ENCODE data around the gene ALDH2. TPM values are rescaled to one million over a fixed set of nuclear protein-coding genes. Genes with fewer than 3 reads are reported as not detected.
"Not testable (repeated sequence)": the region's sequence is repeated elsewhere in the genome, so short reads cannot be mapped to it uniquely, and the experiment has no call there.

The ALDH2 gene
- total RNA-seq, 1 donor from 2014 or later, result 75.3 TPM

- intact Hi-C loops (cut with DNase I), result no loop called here
- no peak for ATAC-seq
- DNase-seq (ENCODE audit: low spot score), result no peak
Observed at GRCh38 chr12:111819191-111820158, 52.7 kb downstream of the ALDH2 start.

DNA sequence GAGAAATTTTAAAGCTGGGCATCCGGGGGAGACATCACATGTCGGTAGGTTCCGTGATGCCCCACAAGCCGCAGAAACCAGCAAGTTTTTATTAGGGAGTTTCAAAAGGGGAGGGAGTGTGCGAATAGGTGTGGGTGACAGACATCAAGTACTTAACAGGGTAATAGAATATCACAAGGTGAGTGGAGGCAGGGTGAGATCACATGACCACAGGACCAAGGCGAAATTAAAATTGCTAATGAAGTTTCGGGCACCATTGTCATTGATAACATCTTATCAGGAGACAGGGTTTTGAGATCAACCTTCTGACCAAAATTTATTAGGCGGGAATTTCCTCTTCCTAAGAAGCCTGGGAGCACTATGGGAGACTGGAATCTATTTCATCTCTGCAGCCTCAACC, 54.1 kb downstream of the ALDH2 start:
- intact Hi-C loops (cut with DNase I); ATAC-seq; DNase-seq (ENCODE audit: low spot score): not testable (repeated sequence)

DNA sequence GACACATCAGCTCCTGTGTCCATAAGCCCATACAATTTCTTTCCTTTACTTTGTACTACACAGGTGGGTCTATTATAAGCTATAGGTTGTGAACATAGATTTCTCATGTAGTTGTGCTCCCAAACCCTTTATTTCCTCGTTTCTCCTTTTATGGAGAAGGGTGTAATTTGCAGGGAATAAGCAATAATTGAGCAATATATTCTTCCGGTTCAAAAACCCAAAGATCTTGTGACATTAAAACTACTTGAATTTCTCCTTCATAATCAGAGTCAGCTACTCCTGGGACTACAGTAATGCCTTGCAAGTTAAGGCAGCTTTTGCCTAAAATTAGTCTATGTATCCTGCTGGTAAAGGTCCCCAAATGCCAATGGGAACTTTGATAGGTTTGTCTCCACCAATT, 56.2 kb downstream of the ALDH2 start:
- intact Hi-C loops (cut with DNase I), result no loop called here
- ATAC-seq (no peak), DNase-seq (ENCODE audit: low spot score) (no peak)

DNA sequence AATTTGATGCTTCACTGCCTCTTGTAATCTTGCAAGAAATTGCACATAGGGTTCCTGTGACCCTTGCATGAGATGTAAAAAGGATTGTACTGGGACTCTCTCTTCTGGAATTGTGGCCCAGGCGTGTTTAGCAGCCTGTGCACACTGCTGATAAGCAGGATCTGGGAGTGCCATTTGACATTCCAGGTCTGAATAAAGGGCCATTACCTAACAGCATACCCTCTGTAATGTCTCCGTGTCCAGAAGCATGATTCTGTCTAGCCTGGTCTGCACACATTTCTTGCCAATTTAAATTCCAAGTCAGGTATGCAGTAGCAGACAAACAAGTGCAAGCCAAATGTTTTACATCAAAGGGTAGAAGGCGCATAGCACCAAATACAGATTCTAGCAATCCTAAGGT, 57.2 kb downstream of the ALDH2 start:
- intact Hi-C loops (cut with DNase I), result no loop called here
- DNase-seq (ENCODE audit: low spot score) (no peak), ATAC-seq (no peak)

GRCh38 chr12:111824312-111824711, 57.6 kb downstream of the ALDH2 start:
- ATAC-seq, result not testable (repeated sequence)

DNA sequence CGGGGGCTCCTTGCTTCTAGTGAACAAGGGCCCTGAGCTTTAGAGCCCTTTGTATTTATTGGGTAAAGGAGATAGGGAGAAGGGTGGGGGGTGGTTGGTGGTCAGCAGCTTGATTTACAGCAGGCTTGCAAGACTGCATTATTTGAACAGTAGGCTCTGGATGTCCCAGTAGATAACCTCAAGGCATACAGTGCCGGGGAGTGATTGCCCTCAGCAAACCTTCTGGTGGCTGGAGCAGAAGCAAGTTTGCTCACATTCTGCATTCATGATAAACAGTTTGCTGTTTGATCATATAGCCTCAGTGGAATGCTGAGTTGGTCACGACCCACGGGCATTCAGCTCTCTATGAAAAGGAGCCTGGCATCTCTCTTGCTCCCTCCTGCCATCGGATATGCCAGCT, 58.8 kb downstream of the ALDH2 start:
- intact Hi-C loops (cut with DNase I), result no loop called here
- ATAC-seq (no peak), DNase-seq (ENCODE audit: low spot score) (no peak)

More at GRCh38 chr12:111824312-111824711, 57.6 kb downstream of the ALDH2 start:
- intact Hi-C loops (cut with DNase I); DNase-seq (ENCODE audit: low spot score): not testable (repeated sequence)

- intact Hi-C loops (cut with DNase I), result no loop called here
- DNase-seq (ENCODE audit: low spot score) (no peak), ATAC-seq (peak; percentile 13)
Observed at GRCh38 chr12:111826316-111826715, 59.6 kb downstream of the ALDH2 start.

DNA sequence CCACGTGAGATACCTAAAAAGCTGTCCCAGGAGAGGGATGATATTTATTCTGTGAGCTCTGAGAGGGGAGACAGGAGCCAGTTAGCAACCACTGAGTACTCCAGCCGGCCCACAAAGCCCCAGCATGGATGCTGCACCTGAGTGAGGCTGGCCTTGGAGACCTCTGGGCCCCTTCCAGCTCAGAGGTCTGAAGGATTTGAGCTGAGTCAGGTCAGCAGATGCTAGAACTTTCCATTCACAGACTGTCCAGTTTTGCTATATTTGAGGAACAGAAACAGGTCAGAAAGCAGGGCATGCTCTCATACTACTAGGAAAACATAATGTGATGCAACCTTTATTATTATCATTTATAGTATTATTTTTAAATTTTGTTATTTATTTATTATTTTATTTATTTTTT, 60.3 kb downstream of the ALDH2 start:
- ATAC-seq, result no peak
- no peak for DNase-seq (ENCODE audit: low spot score)
- intact Hi-C loops (cut with DNase I), result no loop called here

DNA sequence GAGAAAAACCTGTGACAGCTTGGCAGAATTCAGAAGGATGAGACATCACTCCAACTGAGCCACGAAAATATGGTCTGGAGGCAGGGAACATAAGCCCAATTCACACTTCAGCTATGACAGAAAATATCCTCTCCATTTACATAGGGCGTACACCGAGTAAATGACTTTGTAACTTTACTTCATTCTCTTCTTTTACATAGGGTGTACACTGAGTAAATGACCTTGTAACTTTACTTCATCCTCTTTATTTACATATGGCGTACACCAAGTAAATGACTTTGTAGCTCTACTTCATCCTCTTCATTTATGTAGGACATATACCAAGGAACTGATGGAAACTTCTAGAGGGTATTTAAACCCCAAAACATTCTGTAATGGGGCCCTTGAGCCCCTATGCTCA, 61.2 kb downstream of the ALDH2 start:
- intact Hi-C loops (cut with DNase I), result no loop called here
- DNase-seq (ENCODE audit: low spot score) (no peak), ATAC-seq (no peak)

GRCh38 chr12:111828338-111828979, 61.7 kb downstream of the ALDH2 start:
- DNase-seq (ENCODE audit: low spot score) (no peak), ATAC-seq (no peak)
- intact Hi-C loops (cut with DNase I), result no loop called here

DNA sequence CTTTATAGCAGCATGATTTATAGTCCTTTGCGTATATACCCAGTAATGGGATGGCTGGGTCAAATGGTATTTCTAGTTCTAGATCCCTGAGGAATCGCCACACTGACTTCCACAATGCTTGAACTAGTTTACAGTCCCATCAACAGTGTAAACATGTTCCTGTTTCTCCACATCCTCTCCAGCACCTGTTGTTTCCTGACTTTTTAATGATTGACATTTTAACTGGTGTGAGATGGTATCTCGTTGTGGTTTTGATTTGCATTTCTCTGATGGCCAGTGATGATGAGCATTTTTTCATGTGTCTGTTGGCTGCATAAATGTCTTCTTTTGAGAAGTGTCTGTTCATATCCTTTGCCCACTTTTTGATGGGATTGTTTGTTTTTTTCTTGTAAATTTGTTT, 62.9 kb downstream of the ALDH2 start:
- intact Hi-C loops (cut with DNase I); ATAC-seq; DNase-seq (ENCODE audit: low spot score): not testable (repeated sequence)

DNA sequence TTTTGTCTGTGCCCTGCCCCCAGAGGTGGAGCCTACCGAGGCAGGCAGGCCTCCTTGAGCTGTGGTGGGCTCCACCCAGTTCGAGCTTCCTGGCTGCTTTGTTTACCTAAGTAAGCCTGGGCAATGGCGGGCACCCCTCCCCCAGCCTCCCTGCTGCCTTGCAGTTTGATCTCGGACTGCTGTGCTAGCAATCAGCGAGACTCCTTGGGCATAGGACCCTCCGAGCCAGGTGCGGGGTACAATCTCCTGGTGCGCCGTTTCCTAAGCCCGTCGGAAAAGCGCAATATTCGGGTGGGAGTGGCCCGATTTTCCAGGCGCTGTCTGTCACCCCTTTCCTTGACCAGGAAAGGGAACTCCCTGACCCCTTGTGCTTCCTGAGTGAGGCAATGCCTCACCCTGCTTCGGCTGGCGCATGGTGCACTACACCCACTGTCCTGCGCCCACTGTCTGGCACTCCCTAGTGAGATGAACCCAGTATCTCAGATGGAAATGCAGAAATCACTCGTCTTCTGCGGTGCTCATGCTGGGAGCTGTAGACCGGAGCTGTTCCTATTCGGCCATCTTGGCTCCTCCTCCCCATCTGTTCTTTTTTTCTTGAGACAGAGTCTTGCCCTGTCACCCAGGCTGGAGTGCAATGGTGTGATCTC, 68.1 kb downstream of the ALDH2 start:
- DNase-seq (ENCODE audit: low spot score); ATAC-seq; intact Hi-C loops (cut with DNase I): not testable (repeated sequence)

GRCh38 chr12:111835531-111836181, 68.9 kb downstream of the ALDH2 start:
- ATAC-seq; intact Hi-C loops (cut with DNase I); DNase-seq (ENCODE audit: low spot score): not testable (repeated sequence)

DNA sequence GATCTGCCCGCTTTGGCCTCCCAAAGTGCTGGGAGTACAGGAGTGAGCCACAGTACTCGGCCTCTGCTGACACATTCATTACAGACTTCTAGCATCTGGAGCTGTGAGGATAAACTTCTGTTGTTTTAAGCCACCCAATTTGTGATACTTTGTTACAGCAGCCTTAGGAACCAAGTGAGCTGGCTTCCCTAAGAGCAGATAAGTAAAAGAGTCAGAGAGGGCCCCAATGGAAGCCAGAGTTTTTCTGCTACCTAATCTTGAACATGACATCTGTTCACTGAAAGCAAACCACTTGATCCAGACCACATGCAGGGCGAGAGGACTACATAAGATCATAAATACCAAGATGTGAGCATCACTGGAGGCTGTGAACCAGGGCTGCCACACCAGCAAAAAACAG, 71.6 kb downstream of the ALDH2 start:
- intact Hi-C loops (cut with DNase I), result no loop called here
- DNase-seq (ENCODE audit: low spot score), result no peak
- ATAC-seq, result no peak

- no peak for DNase-seq (ENCODE audit: low spot score)
Observed at GRCh38 chr12:111840807-111841206, 74.1 kb downstream of the ALDH2 start.

GRCh38 chr12:111841236-111841749, 74.6 kb downstream of the ALDH2 start:
- DNase-seq (ENCODE audit: low spot score) (no peak), ATAC-seq (peak; percentile 36)
- intact Hi-C loops (cut with DNase I), result no loop called here

More at GRCh38 chr12:111840807-111841206, 74.1 kb downstream of the ALDH2 start:
- ATAC-seq, result no peak
- intact Hi-C loops (cut with DNase I), result no loop called here

DNA sequence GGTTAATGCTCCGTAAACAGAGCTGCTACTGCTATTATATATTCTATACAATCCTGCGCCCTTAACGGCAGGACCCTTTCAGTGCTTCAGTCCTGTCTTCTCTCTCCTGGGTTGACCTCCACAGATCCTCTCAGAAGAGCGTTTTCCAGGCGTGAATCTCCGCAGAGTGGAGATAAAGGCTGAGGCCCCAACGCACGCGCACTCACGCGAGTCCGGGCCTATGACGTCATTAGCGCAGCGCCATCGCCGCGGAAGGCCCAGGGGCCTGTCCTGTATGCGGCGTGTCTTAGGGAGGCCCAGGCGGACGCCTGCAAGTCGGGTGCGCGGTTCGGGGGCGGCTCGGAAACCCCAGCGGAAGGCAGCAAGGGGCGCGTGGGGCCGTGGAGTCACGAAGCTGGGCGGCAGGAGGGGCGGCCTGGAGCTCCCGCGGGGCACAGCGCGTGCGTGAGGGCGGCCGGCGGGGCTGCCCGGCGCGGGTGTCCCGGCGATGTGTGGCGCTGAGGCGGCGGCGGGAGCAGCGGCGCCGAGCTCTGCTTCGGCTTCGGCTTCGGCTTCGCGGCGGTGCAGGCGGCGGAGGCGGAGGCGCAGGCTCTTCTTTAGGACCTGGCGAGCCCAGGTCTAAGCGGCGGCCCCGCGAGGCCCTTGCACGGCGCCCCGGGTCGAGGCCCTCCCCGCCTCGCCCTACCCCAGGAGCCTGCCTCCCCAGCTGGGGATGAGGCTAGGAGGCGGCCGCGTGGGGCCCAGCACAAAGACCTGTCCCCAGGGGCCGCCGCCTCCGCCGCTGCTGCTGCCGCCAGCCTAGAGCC, 75.2 kb downstream of the ALDH2 start, which contains the start of gene MAPKAPK5:
Gene MAPKAPK5 (plus strand): TSS at position 479 of the 806 bp plus-strand sequence. CDS start 506 bp downstream, outside the sequence.
- intact Hi-C loops (cut with DNase I), result no loop called here
- DNase-seq (ENCODE audit: low spot score) (peak; percentile 97), ATAC-seq (peak; percentile 99)

Data from sciatic nerve (tissue), 2 donors.